Right lobe of liver (tissue), 6 donors: ENCODE measurements around the gene ZAR1L. TPM values are rescaled to one million over a fixed set of nuclear protein-coding genes. Genes with fewer than 3 reads are reported as not detected.

Experiments used
- ATAC-seq, 4 donors: fragments of 200-7000 bp; cut with Tn5 transposase; one replicate each; pipeline ENCODE4 v1.9.1; 2020; ENCODE audit warnings: mild to moderate bottlenecking in 4 of 4, moderate library complexity in 4 of 4
- DNase-seq, 3 donors: peaks; one replicate each; pipeline ENCODE4 v3.0.0-alpha.2; 2020
- H3K27ac ChIP-seq, 3 donors: fragments of 200-600 bp; one replicate each; pipeline ENCODE4 v1.8.0; 2022
- H3K27me3 ChIP-seq, 2 donors: fragments of 200-600 bp; one replicate each; pipeline ENCODE4 v1.8.0; 2022
- H3K36me3 ChIP-seq, 4 donors: fragments of 200-600 bp; sonication (generic) in 1 of 4; one replicate each; pipeline versions ENCODE4 v1.5.1 to v1.8.0; 2017 to 2022; ENCODE audit warnings: control low read depth in 1 of 4
- H3K4me1 ChIP-seq, 4 donors: fragments of 200-600 bp; sonication (generic) in 1 of 4; one replicate each; pipeline versions ENCODE4 v1.5.1 to v1.8.0; 2017 to 2022; ENCODE audit warnings: control low read depth in 1 of 4
- H3K4me3 ChIP-seq, 3 donors: fragments of 200-600 bp; one replicate each; pipeline ENCODE4 v1.8.0; 2022
- H3K9me3 ChIP-seq, 4 donors: fragments of 200-600 bp; sonication (generic) in 1 of 4; one replicate each; pipeline versions ENCODE4 v1.5.1 to v1.8.0; 2017 to 2022; ENCODE audit warnings: control low read depth in 1 of 4
- CTCF ChIP-seq, 4 donors: fragments of 200-600 bp in 3 of 4; fragments of 450-650 bp in 1 of 4; IDR thresholded peaks; one replicate each; pipeline versions ENCODE4 v1.5.1 to v1.8.0; 2016 to 2022; ENCODE audit warnings: antibody characterized with exemption in 4 of 4, mild to moderate bottlenecking in 2 of 4
- POLR2A ChIP-seq: fragments of 450-650 bp; IDR thresholded peaks from one replicate; pipeline ENCODE4 v1.6.1; 2017; ENCODE audit warnings: antibody characterized with exemption, mild to moderate bottlenecking
- WGBS: methylation state at CpG from one replicate; pipeline ENCODE4 v1.1.6; 2018; ENCODE audit warnings: low coverage, low lambda C conversion rate; ENCODE audit not compliant: insufficient coverage; ENCODE audit errors: missing lambda C conversion rate; 5-methylcytosine and 5-hydroxymethylcytosine counted together
- intact Hi-C, 2 donors: fragments of 100-400 bp; cut with DNase I; formaldehyde crosslinking; loops; one replicate each; pipeline versions ENCODE4 v1.11.2 to v1.14.1; 2022
- total RNA-seq, 6 experiments: library from RNA; depleted of rRNA in 2 of 6; stranded (reverse); fragments of >200 nt in 2 of 6; fragmentation: NEBNext Ultra II Directional in 3 of 6; extraction: Animal tissue kit (Norgen Biotek cat#: 25700) in 3 of 6; gene quantifications; one replicate each; pipeline versions ENCODE4 v1.1.0 to v1.2.4, GENCODE V29; 2016 to 2023
- donor health status: DM: no; HTN: yes; CAD: no.
- donor health status: DM: no; HTN: no; CAD: no.
- donor health status: DM: no; HTN: no; CAD: no.
- donor health status: DM: no; HTN: yes; CAD: no.
- donor health status: DM: no; HTN: yes; CAD: no.

The ZAR1L gene
- total RNA-seq, 6 experiments from 2014 or later = not detected

GRCh38 chr13:32305646-32306045 is 9.5 kb downstream of the ZAR1L start:
- H3K4me1 ChIP-seq = peaks cover 0 to 8% (median 0%) of the 10 kb centered on the region in 4 donors
- H3K27me3 ChIP-seq = no peaks in the 10 kb centered on the region
- H3K4me3 ChIP-seq = no peak overlapping the region
- intact Hi-C loops = no loop called here
- no peaks in the 10 kb centered on the region for H3K9me3 ChIP-seq
- ATAC-seq = no peak
- H3K36me3 ChIP-seq = no peaks in the 10 kb centered on the region
- no peak overlapping the region for H3K27ac ChIP-seq
- DNase-seq = no peak
- TF ChIP-seq CTCF (IDR thresholded peaks at IDR 0.05) = no peak
- no peak for TF ChIP-seq POLR2A

- H3K4me1 ChIP-seq = peaks cover 0 to 10% (median 0%) of the 10 kb centered on the region in 4 donors
- TF ChIP-seq POLR2A (no peak), CTCF (IDR thresholded peaks at IDR 0.05) (no peak)
- ATAC-seq = no peak
Observed at GRCh38 chr13:32302461-32302860, 12.7 kb downstream of the ZAR1L start.

GRCh38 chr13:32300920-32301319 is 14.2 kb downstream of the ZAR1L start:
- TF ChIP-seq CTCF (IDR thresholded peaks at IDR 0.05) = no peak
- TF ChIP-seq POLR2A = no peak
- intact Hi-C loops = no loop called here
- Histone ChIP-seq H3K4me1 (peaks cover 0 to 10% (median 0%) of the 10 kb centered on the region in 4 donors), H3K27me3 (no peaks in the 10 kb centered on the region), H3K9me3 (no peaks in the 10 kb centered on the region), H3K4me3 (no peak overlapping the region), H3K36me3 (no peaks in the 10 kb centered on the region), H3K27ac (no peak overlapping the region)
- DNase-seq (no peak), ATAC-seq (no peak)
- WGBS = 86% methylated on average over 1 of the region's 1 CpG

More at GRCh38 chr13:32302461-32302860, 12.7 kb downstream of the ZAR1L start:
- H3K9me3 ChIP-seq = no peaks in the 10 kb centered on the region
- no peak for DNase-seq
- H3K27ac ChIP-seq = no peak overlapping the region
- H3K4me3 ChIP-seq = no peak overlapping the region
- H3K27me3 ChIP-seq = no peaks in the 10 kb centered on the region
- intact Hi-C loops = no loop called here
- 82% methylated on average over 2 of the region's 2 CpGs for WGBS
- H3K36me3 ChIP-seq = no peaks in the 10 kb centered on the region

- Histone ChIP-seq H3K27ac (no peak overlapping the region), H3K4me1 (peaks cover 0 to 10% (median 0%) of the 10 kb centered on the region in 4 donors), H3K9me3 (no peaks in the 10 kb centered on the region), H3K36me3 (peaks cover 0 to 2% (median 0%) of the 10 kb centered on the region in 4 donors), H3K4me3 (no peak overlapping the region), H3K27me3 (no peaks in the 10 kb centered on the region)
- intact Hi-C loops = no loop called here
- 56% methylated on average over 8 of the region's 8 CpGs for WGBS
- ATAC-seq (peak in 1 of 4 donors; percentile 16), DNase-seq (no peak)
- TF ChIP-seq CTCF (IDR thresholded peaks at IDR 0.05) (no peak), POLR2A (no peak)
Observed at GRCh38 chr13:32300406-32300805, 14.8 kb downstream of the ZAR1L start.

GRCh38 chr13:32299893-32300292 is 15.3 kb downstream of the ZAR1L start:
- peaks cover 0 to 5% (median 0%) of the 10 kb centered on the region in 4 donors for H3K36me3 ChIP-seq
- TF ChIP-seq POLR2A (no peak), CTCF (IDR thresholded peaks at IDR 0.05) (no peak)
- intact Hi-C loops = no loop called here
- H3K27ac ChIP-seq = no peak overlapping the region
- no peak overlapping the region for H3K4me3 ChIP-seq
- no peaks in the 10 kb centered on the region for H3K9me3 ChIP-seq
- H3K27me3 ChIP-seq = no peaks in the 10 kb centered on the region
- H3K4me1 ChIP-seq = peaks cover 0 to 10% (median 0%) of the 10 kb centered on the region in 4 donors
- ATAC-seq (no peak), DNase-seq (no peak)
- WGBS = 78% methylated on average over 4 of the region's 4 CpGs
